Activated T-helper 2 cell treated with anti-CD3 and anti-CD28 coated beads, Interferon-gamma antibody, Interleukin-2, Interleukin-4, amounts not matched to agents 10 μg/mL and 5 μg/mL and 100 μg/mL, durations not matched to agents 14 hours and 24 hours and 36 hours (primary cell): ENCODE results near the gene ABHD17B. TPM values are rescaled to one million over a fixed set of nuclear protein-coding genes. Genes with fewer than 3 reads are reported as not detected.
"Not testable (repeated sequence)": the region's sequence is repeated elsewhere in the genome, so short reads cannot be mapped to it uniquely, and the experiment has no call there.

Source experiments
- DNase-seq: peaks from one replicate; pipeline ENCODE4 v3.0.0; 2021; ENCODE audit warnings: low spot score
- H3K27ac Mint-ChIP-seq: one replicate; pipeline ENCODE4 v1.8.0; 2021; ENCODE audit warnings: mixed read lengths
- H3K27me3 Mint-ChIP-seq: one replicate; pipeline ENCODE4 v1.8.0; 2021; ENCODE audit warnings: low read depth, mixed read lengths
- H3K36me3 Mint-ChIP-seq: one replicate; pipeline ENCODE4 v1.8.0; 2021; ENCODE audit warnings: low read depth, mixed read lengths
- H3K4me1 Mint-ChIP-seq: one replicate; pipeline ENCODE4 v1.8.0; 2021; ENCODE audit warnings: low read depth, mixed read lengths
- H3K4me3 Mint-ChIP-seq: one replicate; pipeline ENCODE4 v1.8.0; 2021; ENCODE audit warnings: low read depth, mild to moderate bottlenecking, moderate library complexity, mixed read lengths
- H3K9me3 Mint-ChIP-seq: one replicate; pipeline ENCODE4 v1.8.0; 2021; ENCODE audit warnings: mixed read lengths
- intact Hi-C: fragments of 100-400 bp; cut with micrococcal nuclease; formaldehyde crosslinking; loops from one replicate; pipeline ENCODE4 v1.15.1; 2023
- total RNA-seq: library from RNA; stranded (reverse); gene quantifications from 2 replicates; pipeline ENCODE4 v1.2.3, GENCODE V29; 2022

Gene ABHD17B
- total RNA-seq: 17.4 and 21.6 TPM in 2 replicates

- H3K36me3 Mint-ChIP-seq: peaks cover 20% of the 10 kb centered on the region
- intact Hi-C loops: loop anchor here (1.0 to 5.0 kb wide), 6 partner anchors 15 to 616 kb away; partner anchors contain the start of gene ZFAND5
These were observed at the start of gene ABHD17B, which contains the start of gene C9orf85 for GRCh38 chr9:71911061-71911907. TSS of gene ABHD17B (minus strand) at chr9:71911193. CDS start at chr9:71875080, 36,113 bp downstream. TSS of gene C9orf85 (plus strand) at chr9:71911639. CDS start at chr9:71911735, 96 bp downstream.

GRCh38 chr9:71955300-71955915 lies 44.4 kb upstream of the ABHD17B start:
- intact Hi-C loops: no loop called here
- Mint-ChIP-seq H3K4me1 (peaks cover 4% of the 10 kb centered on the region), H3K4me3 (no peak overlapping the region), H3K36me3 (peaks cover 9% of the 10 kb centered on the region), H3K9me3 (no peaks in the 10 kb centered on the region), H3K27me3 (no peaks in the 10 kb centered on the region), H3K27ac (no peak overlapping the region)
- DNase-seq: no peak

More at GRCh38 chr9:71911061-71911907, at the start of gene ABHD17B, which contains the start of gene C9orf85:
- Mint-ChIP-seq H3K27ac (peak within 1 kb of the TSS; percentile 99), H3K4me1 (peaks cover 43% of the 10 kb centered on the region), H3K4me3 (peak within 1 kb of the TSS; percentile 100), H3K27me3 (no peaks in the 10 kb centered on the region), H3K9me3 (no peaks in the 10 kb centered on the region)
- DNase-seq: peak; percentile 97

GRCh38 chr9:71954652-71955051 lies 43.7 kb upstream of the ABHD17B start:
- H3K36me3 Mint-ChIP-seq, H3K4me1 Mint-ChIP-seq, H3K27ac Mint-ChIP-seq, H3K27me3 Mint-ChIP-seq, H3K4me3 Mint-ChIP-seq, DNase-seq, intact Hi-C loops, H3K9me3 Mint-ChIP-seq: not testable (repeated sequence)

GRCh38 chr9:71944754-71945375 lies 33.9 kb upstream of the ABHD17B start:
- Mint-ChIP-seq H3K4me3 (no peak overlapping the region), H3K4me1 (peaks cover 6% of the 10 kb centered on the region), H3K9me3 (no peaks in the 10 kb centered on the region), H3K27me3 (no peaks in the 10 kb centered on the region), H3K36me3 (peaks cover 15% of the 10 kb centered on the region), H3K27ac (no peak overlapping the region)
- intact Hi-C loops: no loop called here
- no peak for DNase-seq

- H3K27ac Mint-ChIP-seq: no peak overlapping the region
- no peak overlapping the region for H3K4me3 Mint-ChIP-seq
- H3K27me3 Mint-ChIP-seq: no peaks in the 10 kb centered on the region
- H3K9me3 Mint-ChIP-seq: no peaks in the 10 kb centered on the region
- peaks cover 3% of the 10 kb centered on the region for H3K36me3 Mint-ChIP-seq
- peaks cover 9% of the 10 kb centered on the region for H3K4me1 Mint-ChIP-seq
- intact Hi-C loops: no loop called here
- no peak for DNase-seq
These were observed 31.1 kb upstream of the ABHD17B start for GRCh38 chr9:71941998-71942567.

- H3K27ac Mint-ChIP-seq: no peak overlapping the region
- H3K4me3 Mint-ChIP-seq: no peak overlapping the region
- no peaks in the 10 kb centered on the region for H3K9me3 Mint-ChIP-seq
- no peaks in the 10 kb centered on the region for H3K36me3 Mint-ChIP-seq
- DNase-seq: no peak
- intact Hi-C loops: no loop called here
- peaks cover 9% of the 10 kb centered on the region for H3K4me1 Mint-ChIP-seq
- no peaks in the 10 kb centered on the region for H3K27me3 Mint-ChIP-seq
These were observed 30.1 kb upstream of the ABHD17B start for GRCh38 chr9:71941060-71941568.

- H3K27me3 Mint-ChIP-seq: no peaks in the 10 kb centered on the region
- no peak for DNase-seq
These were observed 26.9 kb upstream of the ABHD17B start for GRCh38 chr9:71937898-71938297.

GRCh38 chr9:71937070-71937625 lies 26.2 kb upstream of the ABHD17B start:
- intact Hi-C loops: no loop called here
- Mint-ChIP-seq H3K27me3 (no peaks in the 10 kb centered on the region), H3K27ac (no peak overlapping the region), H3K9me3 (no peaks in the 10 kb centered on the region), H3K4me3 (no peak overlapping the region), H3K4me1 (peaks cover 8% of the 10 kb centered on the region), H3K36me3 (peaks cover 3% of the 10 kb centered on the region)
- DNase-seq: no peak

More at GRCh38 chr9:71937898-71938297, 26.9 kb upstream of the ABHD17B start:
- Mint-ChIP-seq H3K9me3 (no peaks in the 10 kb centered on the region), H3K4me1 (peaks cover 9% of the 10 kb centered on the region), H3K4me3 (no peak overlapping the region), H3K27ac (no peak overlapping the region), H3K36me3 (peaks cover 2% of the 10 kb centered on the region)
- intact Hi-C loops: no loop called here

GRCh38 chr9:71936066-71936465 lies 25.1 kb upstream of the ABHD17B start:
- Mint-ChIP-seq H3K9me3 (no peaks in the 10 kb centered on the region), H3K27me3 (no peaks in the 10 kb centered on the region), H3K4me3 (no peak overlapping the region), H3K36me3 (peaks cover 3% of the 10 kb centered on the region), H3K27ac (no peak overlapping the region), H3K4me1 (peaks cover 4% of the 10 kb centered on the region)
- intact Hi-C loops: no loop called here
- no peak for DNase-seq

- H3K4me3 Mint-ChIP-seq: no peak overlapping the region
These were observed 20.2 kb upstream of the ABHD17B start for GRCh38 chr9:71931166-71931565.

GRCh38 chr9:71929791-71930440 lies 18.9 kb upstream of the ABHD17B start:
- Mint-ChIP-seq H3K27ac (no peak overlapping the region), H3K4me1 (no peaks in the 10 kb centered on the region), H3K4me3 (no peak overlapping the region), H3K9me3 (no peaks in the 10 kb centered on the region), H3K36me3 (peaks cover 9% of the 10 kb centered on the region), H3K27me3 (no peaks in the 10 kb centered on the region)
- DNase-seq: no peak
- intact Hi-C loops: no loop called here

More at GRCh38 chr9:71931166-71931565, 20.2 kb upstream of the ABHD17B start:
- Mint-ChIP-seq H3K9me3 (no peaks in the 10 kb centered on the region), H3K4me1 (no peaks in the 10 kb centered on the region), H3K27ac (no peak overlapping the region), H3K27me3 (no peaks in the 10 kb centered on the region), H3K36me3 (peaks cover 7% of the 10 kb centered on the region)
- DNase-seq: no peak
- intact Hi-C loops: no loop called here

- peaks cover 1% of the 10 kb centered on the region for H3K4me1 Mint-ChIP-seq
- H3K9me3 Mint-ChIP-seq: no peaks in the 10 kb centered on the region
- H3K36me3 Mint-ChIP-seq: peaks cover 9% of the 10 kb centered on the region
- no peaks in the 10 kb centered on the region for H3K27me3 Mint-ChIP-seq
- DNase-seq: no peak
- H3K27ac Mint-ChIP-seq: no peak overlapping the region
- no peak overlapping the region for H3K4me3 Mint-ChIP-seq
- intact Hi-C loops: no loop called here
These were observed 18.2 kb upstream of the ABHD17B start for GRCh38 chr9:71929223-71929622.
